K562 treated with DMSO at 1 percent for 24 hours (cell line): ENCODE results near the gene ITGB8. TPM values are rescaled to one million over a fixed set of nuclear protein-coding genes. Genes with fewer than 3 reads are reported as not detected.

Source experiments
- total RNA-seq: library from RNA; unstranded; fragments of 300-600 nt; gene quantifications from 2 replicates; pipeline ENCODE4 v1.2.3, GENCODE V29; 2022; ENCODE audit warnings: low read depth; ENCODE audit not compliant: insufficient read depth

Gene ITGB8
- not detected in 2 replicates for total RNA-seq

GRCh38 chr7:20330239-20330927 lies at the start of gene ITGB8:
Gene ITGB8, plus strand, starts transcription at chr7:20330900. Its CDS starts 907 bp downstream, at chr7:20331807.

Other genes starting within 250 kb of the ITGB8 start
- gene MACC1, start 113.5 kb upstream of the ITGB8 start, total RNA-seq: 3.0 and 3.3 TPM in 2 replicates